Liver (tissue), 3 donors: ENCODE measurements around the gene GABRA5.

Source experiments
- CTCF ChIP-seq: fragments of 150-350 bp; IDR thresholded peaks from 2 replicates; pipeline ENCODE4 v1.5.1; 2017; ENCODE audit warnings: improper control_type of control experiment, low read depth, low read length; ENCODE audit not compliant: missing input control
- GABPA ChIP-seq, 2 donors: IDR thresholded peaks in 1 of 2; conservative IDR thresholded peaks in 1 of 2; 2 replicates each; pipeline ENCODE4 v1.6.1; 2016; ENCODE audit warnings: antibody characterized with exemption in 2 of 2, mild to moderate bottlenecking in 1 of 2, moderate library complexity in 1 of 2
- RAD21 ChIP-seq, 2 donors: IDR thresholded peaks; 2 replicates each; pipeline ENCODE4 v1.6.1; 2016; ENCODE audit warnings: antibody characterized with exemption in 2 of 2, mild to moderate bottlenecking in 2 of 2
- RXRA ChIP-seq, 2 donors: IDR thresholded peaks; 2 replicates each; pipeline ENCODE4 v1.6.1; 2017 to 2018; ENCODE audit warnings: antibody characterized with exemption in 2 of 2, mild to moderate bottlenecking in 1 of 2
- TAF1 ChIP-seq: conservative IDR thresholded peaks from 2 replicates; pipeline ENCODE4 v1.6.1; 2016; ENCODE audit warnings: antibody characterized with exemption, mild to moderate bottlenecking
- ZBTB33 ChIP-seq: IDR thresholded peaks from 2 replicates; pipeline ENCODE4 v1.6.1; 2016; ENCODE audit warnings: antibody characterized with exemption
- donor health status: healthy.
- donor health status: healthy.

GRCh38 chr15:26971271-26972018 lies 104.6 kb downstream of the GABRA5 start:
- no peak for TF ChIP-seq RXRA (IDR thresholded peaks at IDR 0.05)
- TF ChIP-seq RAD21 (IDR thresholded peaks at IDR 0.05), result no peak
- TF ChIP-seq CTCF, result no peak
- no peak for TF ChIP-seq GABPA (IDR thresholded peaks at IDR 0.05 in 1 of 2, conservative IDR thresholded peaks at IDR 0.05 in 1 of 2)
- no peak for TF ChIP-seq TAF1
- no peak for TF ChIP-seq ZBTB33
